Placental epithelial cell (primary cell): Measurements from ENCODE around the gene NLGN2. TPM values are rescaled to one million over a fixed set of nuclear protein-coding genes. Genes with fewer than 3 reads are reported as not detected.

ENCODE experiments used
- total RNA-seq: library from RNA; depleted of rRNA; stranded (reverse); fragments of >200 nt; gene quantifications from 2 replicates; pipeline ENCODE4 v1.2.3, GENCODE V29; 2012

The NLGN2 gene
- 4.9 and 9.8 TPM in 2 replicates for total RNA-seq

GRCh38 chr17:7407485-7408251 lies at the start of gene NLGN2:
Gene NLGN2, plus strand, starts transcription at chr17:7407845. Its CDS starts 411 bp downstream, at chr17:7408256.

GRCh38 chr17:7380855-7381683 lies 26.6 kb upstream of the NLGN2 start, which contains the start of gene TNK1:
Gene TNK1, plus strand, starts transcription at chr17:7381089. Its CDS starts 1,838 bp downstream, at chr17:7382927.

GRCh38 chr17:7394452-7395191 lies 13.0 kb upstream of the NLGN2 start, which contains the start of gene PLSCR3:
Gene PLSCR3, minus strand, starts transcription at chr17:7394525. Its CDS starts 415 bp downstream, at chr17:7394110.

GRCh38 chr17:7403977-7404736 lies 3.5 kb upstream of the NLGN2 start, which contains the start of gene TMEM256:
Gene TMEM256, minus strand, starts transcription at chr17:7404097. Its CDS starts 13 bp downstream, at chr17:7404084.

GRCh38 chr17:7419819-7420610 lies 12.4 kb downstream of the NLGN2 start, which contains the start of gene SPEM1:
Gene SPEM1, plus strand, starts transcription at chr17:7420324. Its CDS starts 61 bp downstream, at chr17:7420385.

GRCh38 chr17:7425316-7425715 lies 17.7 kb downstream of the NLGN2 start, which contains the start of gene SPEM2:
Gene SPEM2, plus strand, starts transcription at chr17:7425616. Its CDS starts 73 bp downstream, at chr17:7425689.

GRCh38 chr17:7428557-7428956 lies 20.9 kb downstream of the NLGN2 start, which contains the start of gene SPEM3:
Gene SPEM3, plus strand, starts transcription at chr17:7428857. Its CDS starts 46 bp downstream, at chr17:7428903.

GRCh38 chr17:7439462-7440112 lies 31.9 kb downstream of the NLGN2 start, which contains the start of gene FGF11:
Gene FGF11, plus strand, starts transcription at chr17:7439512. Its CDS starts 109 bp downstream, at chr17:7439621.

GRCh38 chr17:7444682-7445618 lies 37.3 kb downstream of the NLGN2 start, which contains the start of gene CHRNB1:
Gene CHRNB1, plus strand, starts transcription at chr17:7445061. Its CDS starts 67 bp downstream, at chr17:7445128.

Other genes starting within 250 kb of the NLGN2 start
- 0.79 TPM in 1 of 2 replicates, not detected in the other for gene ASGR1, start 228.5 kb upstream of the NLGN2 start, total RNA-seq
- 2.5 and 11.8 TPM in 2 replicates for gene DLG4, start 188.0 kb upstream of the NLGN2 start, total RNA-seq
- gene ACADVL, start 187.9 kb upstream of the NLGN2 start, total RNA-seq, result 304 and 499 TPM in 2 replicates
- gene DVL2, start 173.3 kb upstream of the NLGN2 start, total RNA-seq, result 82.5 and 91.1 TPM in 2 replicates
- gene PHF23, start 168.4 kb upstream of the NLGN2 start, total RNA-seq, result 43.6 and 47.1 TPM in 2 replicates
- gene GABARAP, start 165.4 kb upstream of the NLGN2 start, total RNA-seq, result 155 and 349 TPM in 2 replicates
- 28.7 and 34.3 TPM in 2 replicates for gene CTDNEP1, start 156.1 kb upstream of the NLGN2 start, total RNA-seq
- gene ELP5, start 155.6 kb upstream of the NLGN2 start, total RNA-seq, result 31.0 and 42.6 TPM in 2 replicates
- 3.9 and 15.2 TPM in 2 replicates for gene CLDN7, start 145.4 kb upstream of the NLGN2 start, total RNA-seq
- gene SLC2A4, start 126.1 kb upstream of the NLGN2 start, total RNA-seq, result not detected in 2 replicates
- gene YBX2, start 113.2 kb upstream of the NLGN2 start, total RNA-seq, result under 0.01 and 0.11 TPM in 2 replicates
- gene EIF5A, start 100.2 kb upstream of the NLGN2 start, total RNA-seq, result 237 and 847 TPM in 2 replicates
- gene GPS2, start 92.5 kb upstream of the NLGN2 start, total RNA-seq, result 43.2 and 91.3 TPM in 2 replicates
- 18.9 and 25.1 TPM in 2 replicates for gene NEURL4, start 78.5 kb upstream of the NLGN2 start, total RNA-seq
- gene ACAP1, start 71.3 kb upstream of the NLGN2 start, total RNA-seq, result under 0.01 and 0.33 TPM in 2 replicates
- 9.4 and 12.6 TPM in 2 replicates for gene KCTD11, start 55.7 kb upstream of the NLGN2 start, total RNA-seq
- not detected in 2 replicates for gene TMEM95, start 52.7 kb upstream of the NLGN2 start, total RNA-seq
- gene TNK1, start 26.8 kb upstream of the NLGN2 start, total RNA-seq, result 14.1 and 27.5 TPM in 2 replicates
- 51.8 and 64.1 TPM in 2 replicates for gene PLSCR3, start 13.3 kb upstream of the NLGN2 start, total RNA-seq
- gene TMEM256, start 3.7 kb upstream of the NLGN2 start, total RNA-seq, result 83.7 and 304 TPM in 2 replicates
- gene SPEM1, start 12.5 kb downstream of the NLGN2 start, total RNA-seq, result not detected in 2 replicates
- gene SPEM2, start 17.8 kb downstream of the NLGN2 start, total RNA-seq, result not detected in 2 replicates
- not detected in 2 replicates for gene SPEM3, start 21.0 kb downstream of the NLGN2 start, total RNA-seq
- gene TMEM102, start 27.6 kb downstream of the NLGN2 start, total RNA-seq, result 8.6 and 16.8 TPM in 2 replicates
- 2.1 and 3.9 TPM in 2 replicates for gene FGF11, start 31.7 kb downstream of the NLGN2 start, total RNA-seq
- gene CHRNB1, start 37.2 kb downstream of the NLGN2 start, total RNA-seq, result 5.7 and 13.0 TPM in 2 replicates
- gene ZBTB4, start 71.8 kb downstream of the NLGN2 start, total RNA-seq, result 33.9 and 36.1 TPM in 2 replicates
- not detected in 2 replicates for gene SLC35G6, start 73.6 kb downstream of the NLGN2 start, total RNA-seq
- 106 and 112 TPM in 2 replicates for gene POLR2A, start 76.5 kb downstream of the NLGN2 start, total RNA-seq
- gene TNFSF12, start 141.2 kb downstream of the NLGN2 start, total RNA-seq, result 3.4 and 3.5 TPM in 2 replicates
- 1.4 and 1.6 TPM in 2 replicates for gene TNFSF13, start 150.9 kb downstream of the NLGN2 start, total RNA-seq
- gene SENP3, start 154.1 kb downstream of the NLGN2 start, total RNA-seq, result 40.0 and 67.6 TPM in 2 replicates
- 2.4 and 3.3 TPM in 2 replicates for gene CD68, start 171.8 kb downstream of the NLGN2 start, total RNA-seq
- gene MPDU1, start 176.0 kb downstream of the NLGN2 start, total RNA-seq, result 58.5 and 227 TPM in 2 replicates
- 9.0 and 14.5 TPM in 2 replicates for gene SOX15, start 182.2 kb downstream of the NLGN2 start, total RNA-seq
- gene FXR2, start 207.1 kb downstream of the NLGN2 start, total RNA-seq, result 36.1 TPM in 2 replicates
- 16.7 and 38.1 TPM in 2 replicates for gene SAT2, start 220.0 kb downstream of the NLGN2 start, total RNA-seq
- gene SHBG, start 222.3 kb downstream of the NLGN2 start, total RNA-seq, result 0.87 and 2.4 TPM in 2 replicates
- gene ATP1B2, start 243.1 kb downstream of the NLGN2 start, total RNA-seq, result not detected in 2 replicates